COLO668 (cell line): ENCODE results near the gene PTPRN2.

Source experiments
- DNase-seq: peaks from one replicate; lab custom pipeline; 2025; ENCODE audit not compliant: unreplicated experiment; lab: John Stamatoyannopoulos, UW

Gene PTPRN2

GRCh38 chr7:157526913-157527634, 1060.5 kb downstream of the PTPRN2 start:
- no peak for DNase-seq

GRCh38 chr7:157526005-157526912, 1061.4 kb downstream of the PTPRN2 start:
- peak; percentile 7 for DNase-seq

- DNase-seq: no peak
Measured at GRCh38 chr7:157525491-157525915, 1062.1 kb downstream of the PTPRN2 start.

- no peak for DNase-seq
Measured at GRCh38 chr7:157524731-157525130, 1062.9 kb downstream of the PTPRN2 start.

GRCh38 chr7:157523766-157524421, 1063.7 kb downstream of the PTPRN2 start:
- no peak for DNase-seq

GRCh38 chr7:157523371-157523765, 1064.3 kb downstream of the PTPRN2 start:
- DNase-seq: no peak

- no peak for DNase-seq
Measured at GRCh38 chr7:157522954-157523353, 1064.7 kb downstream of the PTPRN2 start.

- no peak for DNase-seq
Measured at GRCh38 chr7:157522189-157522588, 1065.4 kb downstream of the PTPRN2 start.

GRCh38 chr7:157521752-157522151, 1065.9 kb downstream of the PTPRN2 start:
- DNase-seq: no peak

- no peak for DNase-seq
Measured at GRCh38 chr7:157521061-157521731, 1066.4 kb downstream of the PTPRN2 start.

GRCh38 chr7:157520249-157520648, 1067.4 kb downstream of the PTPRN2 start:
- DNase-seq: no peak

GRCh38 chr7:157519798-157520244, 1067.8 kb downstream of the PTPRN2 start:
- DNase-seq: no peak

- no peak for DNase-seq
Measured at GRCh38 chr7:157519246-157519645, 1068.4 kb downstream of the PTPRN2 start.

GRCh38 chr7:157518514-157519175, 1069.0 kb downstream of the PTPRN2 start:
- no peak for DNase-seq

GRCh38 chr7:157517782-157518513, 1069.7 kb downstream of the PTPRN2 start:
- DNase-seq: no peak

- no peak for DNase-seq
Measured at GRCh38 chr7:157516911-157517781, 1070.5 kb downstream of the PTPRN2 start.

GRCh38 chr7:157516311-157516710, 1071.3 kb downstream of the PTPRN2 start:
- DNase-seq: no peak

GRCh38 chr7:157515342-157516041, 1072.1 kb downstream of the PTPRN2 start:
- DNase-seq: no peak
